NCI-H524 (cell line): ENCODE measurements around the gene JAG1.
"Not testable (repeated sequence)": the region's sequence is repeated elsewhere in the genome, so short reads cannot be mapped to it uniquely, and the experiment has no call there.

ENCODE experiments used
- DNase-seq, 2 experiments: peaks; one replicate each; lab custom pipeline; 2025; lab: John Stamatoyannopoulos, UW

JAG1 gene

GRCh38 chr20:10637563-10637962 is 36.2 kb downstream of the JAG1 start:
- DNase-seq: no peak

- no peak for DNase-seq
Measured at GRCh38 chr20:10637031-10637559, 36.7 kb downstream of the JAG1 start.

- no peak for DNase-seq
Measured at GRCh38 chr20:10636326-10636818, 37.4 kb downstream of the JAG1 start.

GRCh38 chr20:10635476-10636208 is 38.2 kb downstream of the JAG1 start:
- DNase-seq: no peak

- no peak for DNase-seq
Measured at GRCh38 chr20:10634683-10635411, 39.0 kb downstream of the JAG1 start.

GRCh38 chr20:10634211-10634610 is 39.6 kb downstream of the JAG1 start:
- no peak for DNase-seq

GRCh38 chr20:10633718-10634117 is 40.1 kb downstream of the JAG1 start:
- no peak for DNase-seq

GRCh38 chr20:10632721-10633509 is 40.9 kb downstream of the JAG1 start:
- no peak for DNase-seq

- no peak for DNase-seq
Measured at GRCh38 chr20:10631126-10631525, 42.7 kb downstream of the JAG1 start.

- DNase-seq: no peak
Measured at GRCh38 chr20:10629946-10630650, 43.7 kb downstream of the JAG1 start.

GRCh38 chr20:10626896-10627295 is 46.9 kb downstream of the JAG1 start:
- no peak for DNase-seq

GRCh38 chr20:10625641-10626040 is 48.2 kb downstream of the JAG1 start:
- no peak for DNase-seq

- DNase-seq: no peak
Measured at GRCh38 chr20:10622657-10623418, 51.0 kb downstream of the JAG1 start.

GRCh38 chr20:10621149-10621548 is 52.6 kb downstream of the JAG1 start:
- DNase-seq: no peak

- DNase-seq: no peak
Measured at GRCh38 chr20:10619427-10619826, 54.4 kb downstream of the JAG1 start.

- no peak for DNase-seq
Measured at GRCh38 chr20:10618611-10619245, 55.1 kb downstream of the JAG1 start.

GRCh38 chr20:10617549-10618133 is 56.2 kb downstream of the JAG1 start:
- DNase-seq: not testable (repeated sequence)

GRCh38 chr20:10616212-10616611 is 57.6 kb downstream of the JAG1 start:
- no peak for DNase-seq

GRCh38 chr20:10613911-10614310 is 59.9 kb downstream of the JAG1 start:
- DNase-seq: no peak

- DNase-seq: not testable (repeated sequence)
Measured at GRCh38 chr20:10613426-10613825, 60.4 kb downstream of the JAG1 start.
